Colonic mucosa (tissue), 4 donors: ENCODE results near the gene DIMT1. TPM values are rescaled to one million over a fixed set of nuclear protein-coding genes. Genes with fewer than 3 reads are reported as not detected.

ENCODE experiments used
- DNase-seq: peaks from one replicate; pipeline ENCODE4 v3.0.0-alpha.2; 2020
- H3K27ac ChIP-seq: fragments of 200-600 bp; one replicate; pipeline ENCODE4 v1.8.0; 2021
- H3K27me3 ChIP-seq: fragments of 200-600 bp; one replicate; pipeline ENCODE4 v1.8.0; 2021
- H3K36me3 ChIP-seq: fragments of 200-600 bp; one replicate; pipeline ENCODE4 v1.8.0; 2021
- H3K4me1 ChIP-seq: fragments of 200-600 bp; one replicate; pipeline ENCODE4 v1.8.0; 2021; ENCODE audit warnings: mild to moderate bottlenecking
- H3K4me3 ChIP-seq: fragments of 200-600 bp; one replicate; pipeline ENCODE4 v1.8.0; 2021
- H3K9ac ChIP-seq, 2 donors: one replicate each; pipeline ENCODE4 v1.7.0; 2013; ENCODE audit warnings: control low read depth in 2 of 2, low read depth in 2 of 2, low read length in 2 of 2
- H3K9me3 ChIP-seq: fragments of 200-600 bp; one replicate; pipeline ENCODE4 v1.8.0; 2021
- CTCF ChIP-seq: fragments of 200-600 bp; IDR thresholded peaks from one replicate; pipeline ENCODE4 v1.8.0; 2022; ENCODE audit warnings: antibody characterized with exemption, mild to moderate bottlenecking
- intact Hi-C: fragments of 100-400 bp; cut with DNase I; formaldehyde crosslinking; loops from one replicate; pipeline ENCODE4 v1.14.1; 2022
- total RNA-seq, 2 donors: library from RNA; stranded (reverse); fragmentation: NEBNext Ultra II Directional in 1 of 2; extraction: Animal tissue kit (Norgen Biotek cat#: 25700) in 1 of 2; gene quantifications; one replicate each; pipeline ENCODE4 v1.2.1, GENCODE V29; 2021
- donor health status: healthy.
- donor health status: DM: no; HTN: no; CAD: no.
- donor health status: DM: no; HTN: no; CAD: no.

DIMT1 gene
- total RNA-seq, 2 donors from 2014 or later, result 12.4 to 15.2 TPM

- Histone ChIP-seq H3K36me3 (no peaks in the 10 kb centered on the region), H3K4me3 (no peak overlapping the region), H3K27ac (no peak overlapping the region), H3K4me1 (no peaks in the 10 kb centered on the region), H3K9ac (no peak overlapping the region), H3K9me3 (no peaks in the 10 kb centered on the region), H3K27me3 (no peaks in the 10 kb centered on the region)
- TF ChIP-seq CTCF, result no peak
- intact Hi-C loops, result no loop called here
- DNase-seq, result no peak
Measured at GRCh38 chr5:62340392-62340791, 63.3 kb downstream of the DIMT1 start.

Other genes starting within 250 kb of the DIMT1 start
- 10 to 100 TPM; 30.8 to 43.4 TPM for gene KIF2A, start 97.7 kb downstream of the DIMT1 start, total RNA-seq
- gene IPO11, start 8.9 kb upstream of the DIMT1 start, total RNA-seq, result 10 to 100 TPM; 17.5 to 39.8 TPM
- gene LRRC70, start 174.9 kb upstream of the DIMT1 start, total RNA-seq, result 1 to 10 TPM; 1.0 to 2.7 TPM